ENCODE measurements around the gene HEMK1.

Gene HEMK1

GRCh38 chr3:50623840-50624474, 54.6 kb downstream of the HEMK1 start:
- Histone ChIP-seq H3K9me2 (ENCODE audit: low read depth, low read length) (no peaks in the 10 kb centered on the region), H2AFZ (ENCODE audit: low read length) (no peak overlapping the region), H3K4me1 (ENCODE audit: insufficient read depth, low read length, severe bottlenecking) (no peaks in the 10 kb centered on the region), H3F3A (ENCODE audit: insufficient read depth, low read length) (no peaks in the 10 kb centered on the region), H4K20me1 (ENCODE audit: insufficient read depth, low read length) (no peaks in the 10 kb centered on the region), H3K27me3 (ENCODE audit: insufficient read depth, low read length) (no peaks in the 10 kb centered on the region), H3K36me3 (ENCODE audit: insufficient read depth, low read length) (no peaks in the 10 kb centered on the region), H3K27ac (ENCODE audit: low read depth, low read length, poor library complexity, severe bottlenecking) (no peak overlapping the region), H3K9me3 (ENCODE audit: low read length) (no peaks in the 10 kb centered on the region), H3K79me2 (ENCODE audit: insufficient read depth, low read length) (no peaks in the 10 kb centered on the region), H3K4me3 (ENCODE audit: low read depth, low read length, poor library complexity, severe bottlenecking) (no peak overlapping the region), H3K4me2 (ENCODE audit: low read length) (no peak overlapping the region), H3K9ac (ENCODE audit: low read length) (no peak overlapping the region)
- TF ChIP-seq, protein P1, sequence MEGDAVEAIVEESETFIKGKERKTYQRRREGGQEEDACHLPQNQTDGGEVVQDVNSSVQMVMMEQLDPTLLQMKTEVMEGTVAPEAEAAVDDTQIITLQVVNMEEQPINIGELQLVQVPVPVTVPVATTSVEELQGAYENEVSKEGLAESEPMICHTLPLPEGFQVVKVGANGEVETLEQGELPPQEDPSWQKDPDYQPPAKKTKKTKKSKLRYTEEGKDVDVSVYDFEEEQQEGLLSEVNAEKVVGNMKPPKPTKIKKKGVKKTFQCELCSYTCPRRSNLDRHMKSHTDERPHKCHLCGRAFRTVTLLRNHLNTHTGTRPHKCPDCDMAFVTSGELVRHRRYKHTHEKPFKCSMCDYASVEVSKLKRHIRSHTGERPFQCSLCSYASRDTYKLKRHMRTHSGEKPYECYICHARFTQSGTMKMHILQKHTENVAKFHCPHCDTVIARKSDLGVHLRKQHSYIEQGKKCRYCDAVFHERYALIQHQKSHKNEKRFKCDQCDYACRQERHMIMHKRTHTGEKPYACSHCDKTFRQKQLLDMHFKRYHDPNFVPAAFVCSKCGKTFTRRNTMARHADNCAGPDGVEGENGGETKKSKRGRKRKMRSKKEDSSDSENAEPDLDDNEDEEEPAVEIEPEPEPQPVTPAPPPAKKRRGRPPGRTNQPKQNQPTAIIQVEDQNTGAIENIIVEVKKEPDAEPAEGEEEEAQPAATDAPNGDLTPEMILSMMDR (IDR thresholded peaks at IDR 0.05; ENCODE audit: low read length), result no peak
- no peak for TF ChIP-seq EZH2 (IDR thresholded peaks at IDR 0.05; ENCODE audit: borderline replicate concordance, low read length)

DNA sequence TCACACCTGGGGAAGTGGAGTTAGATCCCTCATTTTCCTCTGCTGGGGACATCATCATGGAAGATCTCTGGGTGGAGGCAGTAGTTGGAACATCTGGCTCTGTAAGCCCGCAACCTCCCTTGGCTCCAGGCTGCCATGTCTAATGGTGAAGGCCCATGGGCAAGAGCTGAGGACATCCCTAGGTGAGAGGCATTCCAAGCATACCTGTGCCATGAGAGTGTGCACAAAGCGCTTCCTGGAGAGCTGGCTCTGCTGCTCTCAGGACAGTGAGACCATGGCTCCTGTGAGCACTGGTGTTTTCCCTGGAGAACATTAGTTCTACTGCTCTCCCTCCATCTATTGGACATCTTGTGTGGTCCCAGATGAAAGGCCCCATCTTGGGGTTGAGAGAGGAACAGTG, 55.3 kb downstream of the HEMK1 start:
- no peak overlapping the region for H3K9ac ChIP-seq (ENCODE audit: low read length)
- no peaks in the 10 kb centered on the region for H3K9me3 ChIP-seq (ENCODE audit: low read length)
- no peaks in the 10 kb centered on the region for H3K4me1 ChIP-seq (ENCODE audit: insufficient read depth, low read length, severe bottlenecking)
- no peak overlapping the region for H2AFZ ChIP-seq (ENCODE audit: low read length)
- H4K20me1 ChIP-seq (ENCODE audit: insufficient read depth, low read length), result no peaks in the 10 kb centered on the region
- H3F3A ChIP-seq (ENCODE audit: insufficient read depth, low read length), result no peaks in the 10 kb centered on the region
- H3K27me3 ChIP-seq (ENCODE audit: insufficient read depth, low read length), result no peaks in the 10 kb centered on the region
- H3K79me2 ChIP-seq (ENCODE audit: insufficient read depth, low read length), result no peaks in the 10 kb centered on the region
- no peak overlapping the region for H3K4me2 ChIP-seq (ENCODE audit: low read length)
- no peak for TF ChIP-seq EZH2 (IDR thresholded peaks at IDR 0.05; ENCODE audit: borderline replicate concordance, low read length)
- TF ChIP-seq, protein P1 (IDR thresholded peaks at IDR 0.05; ENCODE audit: low read length), result no peak
- no peaks in the 10 kb centered on the region for H3K36me3 ChIP-seq (ENCODE audit: insufficient read depth, low read length)
- no peak overlapping the region for H3K4me3 ChIP-seq (ENCODE audit: low read depth, low read length, poor library complexity, severe bottlenecking)
- H3K27ac ChIP-seq (ENCODE audit: low read depth, low read length, poor library complexity, severe bottlenecking), result no peak overlapping the region
- H3K9me2 ChIP-seq (ENCODE audit: low read depth, low read length), result no peaks in the 10 kb centered on the region

- H4K20me1 ChIP-seq (ENCODE audit: insufficient read depth, low read length), result no peaks in the 10 kb centered on the region
- TF ChIP-seq, protein P1 (IDR thresholded peaks at IDR 0.05; ENCODE audit: low read length), result no peak
- no peak for TF ChIP-seq EZH2 (IDR thresholded peaks at IDR 0.05; ENCODE audit: borderline replicate concordance, low read length)
- H3K79me2 ChIP-seq (ENCODE audit: insufficient read depth, low read length), result no peaks in the 10 kb centered on the region
Observed at GRCh38 chr3:50625231-50626182, 56.2 kb downstream of the HEMK1 start.

More at GRCh38 chr3:50625231-50626182, 56.2 kb downstream of the HEMK1 start:
- H3K4me1 ChIP-seq (ENCODE audit: insufficient read depth, low read length, severe bottlenecking), result no peaks in the 10 kb centered on the region
- H3K27me3 ChIP-seq (ENCODE audit: insufficient read depth, low read length), result no peaks in the 10 kb centered on the region
- H3K4me3 ChIP-seq (ENCODE audit: low read depth, low read length, poor library complexity, severe bottlenecking), result no peak overlapping the region
- H3K9me2 ChIP-seq (ENCODE audit: low read depth, low read length), result no peaks in the 10 kb centered on the region
- H3K36me3 ChIP-seq (ENCODE audit: insufficient read depth, low read length), result no peaks in the 10 kb centered on the region
- no peak overlapping the region for H2AFZ ChIP-seq (ENCODE audit: low read length)
- H3F3A ChIP-seq (ENCODE audit: insufficient read depth, low read length), result no peaks in the 10 kb centered on the region
- H3K9me3 ChIP-seq (ENCODE audit: low read length), result no peaks in the 10 kb centered on the region
- no peak overlapping the region for H3K4me2 ChIP-seq (ENCODE audit: low read length)
- H3K9ac ChIP-seq (ENCODE audit: low read length), result no peak overlapping the region
- H3K27ac ChIP-seq (ENCODE audit: low read depth, low read length, poor library complexity, severe bottlenecking), result no peak overlapping the region

Data from OCI-LY1 (cell line).